Peyer's patch (tissue), 4 donors: ENCODE measurements around the gene CHST8.

Experiments
- CTCF ChIP-seq, 6 experiments: fragments of 450-650 bp in 4 of 6; fragments of 200-600 bp in 2 of 6; sonication (generic) in 1 of 6; IDR thresholded peaks; one replicate each; pipeline ENCODE4 v1.5.1; 2017 to 2019; ENCODE audit warnings: antibody characterized with exemption in 6 of 6, mild to moderate bottlenecking in 3 of 6, moderate library complexity in 1 of 6
- POLR2A ChIP-seq, 2 donors: fragments of 450-650 bp; IDR thresholded peaks; one replicate each; pipeline ENCODE4 v1.5.1; 2017; ENCODE audit warnings: antibody characterized with exemption in 2 of 2, mild to moderate bottlenecking in 2 of 2, moderate library complexity in 2 of 2

- no peak for TF ChIP-seq CTCF (IDR thresholded peaks at IDR 0.05)
- no peak for TF ChIP-seq POLR2A (IDR thresholded peaks at IDR 0.05)
These were observed 26.0 kb upstream of the CHST8 start for GRCh38 chr19:33595783-33596182.
